Colonic mucosa (tissue), 4 donors: ENCODE measurements around the gene CAMSAP1. TPM values are rescaled to one million over a fixed set of nuclear protein-coding genes. Genes with fewer than 3 reads are reported as not detected.
"Not testable (repeated sequence)": the region's sequence is repeated elsewhere in the genome, so short reads cannot be mapped to it uniquely, and the experiment has no call there.

Experiments
- DNase-seq: peaks from one replicate; pipeline ENCODE4 v3.0.0-alpha.2; 2020
- H3K27ac ChIP-seq: fragments of 200-600 bp; one replicate; pipeline ENCODE4 v1.8.0; 2021
- H3K27me3 ChIP-seq: fragments of 200-600 bp; one replicate; pipeline ENCODE4 v1.8.0; 2021
- H3K36me3 ChIP-seq: fragments of 200-600 bp; one replicate; pipeline ENCODE4 v1.8.0; 2021
- H3K4me1 ChIP-seq: fragments of 200-600 bp; one replicate; pipeline ENCODE4 v1.8.0; 2021; ENCODE audit warnings: mild to moderate bottlenecking
- H3K4me3 ChIP-seq: fragments of 200-600 bp; one replicate; pipeline ENCODE4 v1.8.0; 2021
- H3K9ac ChIP-seq, 2 donors: one replicate each; pipeline ENCODE4 v1.7.0; 2013; ENCODE audit warnings: control low read depth in 2 of 2, low read depth in 2 of 2, low read length in 2 of 2
- H3K9me3 ChIP-seq: fragments of 200-600 bp; one replicate; pipeline ENCODE4 v1.8.0; 2021
- CTCF ChIP-seq: fragments of 200-600 bp; IDR thresholded peaks from one replicate; pipeline ENCODE4 v1.8.0; 2022; ENCODE audit warnings: antibody characterized with exemption, mild to moderate bottlenecking
- intact Hi-C: fragments of 100-400 bp; cut with DNase I; formaldehyde crosslinking; loops from one replicate; pipeline ENCODE4 v1.14.1; 2022
- total RNA-seq, 2 donors: library from RNA; stranded (reverse); fragmentation: NEBNext Ultra II Directional in 1 of 2; extraction: Animal tissue kit (Norgen Biotek cat#: 25700) in 1 of 2; gene quantifications; one replicate each; pipeline ENCODE4 v1.2.1, GENCODE V29; 2021
- donor health status: healthy.
- donor health status: DM: no; HTN: no; CAD: no.
- donor health status: DM: no; HTN: no; CAD: no.

Gene CAMSAP1
- 10 to 100 TPM; 14.0 to 14.4 TPM for total RNA-seq

GRCh38 chr9:135907431-135908092, at the start of gene CAMSAP1:
TSS of gene CAMSAP1 (minus strand) at chr9:135907546. CDS start at chr9:135907159, 387 bp downstream.
- peaks cover 11% of the 10 kb centered on the region for H3K4me1 ChIP-seq
- H3K36me3 ChIP-seq: no peaks in the 10 kb centered on the region
- H3K9me3 ChIP-seq: no peaks in the 10 kb centered on the region
- peak; percentile 91 for DNase-seq
- peak within 1 kb of the TSS; percentile 76 for H3K27ac ChIP-seq
- peak within 1 kb of the TSS; percentile 85 for H3K4me3 ChIP-seq
- no peaks in the 10 kb centered on the region for H3K27me3 ChIP-seq
- intact Hi-C loops: no loop called here
- H3K9ac ChIP-seq: peak within 1 kb of the TSS; percentile 66
- no peak for TF ChIP-seq CTCF

GRCh38 chr9:135956802-135957174, 49.4 kb upstream of the CAMSAP1 start:
- Histone ChIP-seq H3K9me3 (no peaks in the 10 kb centered on the region), H3K4me1 (peaks cover 9% of the 10 kb centered on the region), H3K36me3 (peaks cover 20% of the 10 kb centered on the region), H3K9ac (no peak overlapping the region), H3K27me3 (no peaks in the 10 kb centered on the region), H3K4me3 (no peak overlapping the region), H3K27ac (no peak overlapping the region)
- TF ChIP-seq CTCF: no peak
- no peak for DNase-seq
- intact Hi-C loops: loop anchor here (10.0 kb wide), 1 partner anchor 92 kb away; no protein-coding TSS in a partner anchor

- intact Hi-C loops: loop anchor here (10.0 kb wide), 1 partner anchor 91 kb away; no protein-coding TSS in a partner anchor
- Histone ChIP-seq H3K9me3 (no peaks in the 10 kb centered on the region), H3K4me1 (peaks cover 9% of the 10 kb centered on the region), H3K36me3 (peaks cover 21% of the 10 kb centered on the region), H3K4me3 (no peak overlapping the region), H3K9ac (no peak overlapping the region), H3K27ac (no peak overlapping the region), H3K27me3 (no peaks in the 10 kb centered on the region)
- no peak for TF ChIP-seq CTCF
- no peak for DNase-seq
These were observed 48.8 kb upstream of the CAMSAP1 start for GRCh38 chr9:135955934-135956801.

GRCh38 chr9:135952664-135953206, 45.4 kb upstream of the CAMSAP1 start:
- no peaks in the 10 kb centered on the region for H3K27me3 ChIP-seq
- no peak overlapping the region for H3K27ac ChIP-seq
- no peaks in the 10 kb centered on the region for H3K9me3 ChIP-seq
- TF ChIP-seq CTCF: no peak
- H3K9ac ChIP-seq: no peak overlapping the region
- intact Hi-C loops: loop anchor here (10.0 kb wide), 1 partner anchor 88 kb away; no protein-coding TSS in a partner anchor
- no peak for DNase-seq
- H3K36me3 ChIP-seq: peaks cover 21% of the 10 kb centered on the region
- H3K4me3 ChIP-seq: no peak overlapping the region
- H3K4me1 ChIP-seq: no peaks in the 10 kb centered on the region

GRCh38 chr9:135951889-135952663, 44.7 kb upstream of the CAMSAP1 start:
- H3K4me1 ChIP-seq: no peaks in the 10 kb centered on the region
- peaks cover 21% of the 10 kb centered on the region for H3K36me3 ChIP-seq
- no peak overlapping the region for H3K4me3 ChIP-seq
- TF ChIP-seq CTCF: no peak
- intact Hi-C loops: loop anchor here (10.0 kb wide), 1 partner anchor 87 kb away; no protein-coding TSS in a partner anchor
- H3K9me3 ChIP-seq: no peaks in the 10 kb centered on the region
- H3K27ac ChIP-seq: no peak overlapping the region
- no peak overlapping the region for H3K9ac ChIP-seq
- no peak for DNase-seq
- H3K27me3 ChIP-seq: no peaks in the 10 kb centered on the region

- H3K9me3 ChIP-seq, H3K27me3 ChIP-seq, H3K4me3 ChIP-seq, H3K27ac ChIP-seq, DNase-seq, H3K4me1 ChIP-seq, H3K9ac ChIP-seq: not testable (repeated sequence)
- intact Hi-C loops: loop anchor here (10.0 kb wide), 1 partner anchor 87 kb away; no protein-coding TSS in a partner anchor
- H3K36me3 ChIP-seq: peaks cover 21% of the 10 kb centered on the region
These were observed 44.0 kb upstream of the CAMSAP1 start for GRCh38 chr9:135951310-135951709.

GRCh38 chr9:135950841-135951240, 43.5 kb upstream of the CAMSAP1 start:
- not testable (repeated sequence) for H3K9me3 ChIP-seq, DNase-seq, H3K27ac ChIP-seq, H3K27me3 ChIP-seq, H3K4me1 ChIP-seq, H3K9ac ChIP-seq, H3K4me3 ChIP-seq
- H3K36me3 ChIP-seq: peaks cover 21% of the 10 kb centered on the region
- intact Hi-C loops: loop anchor here (10.0 kb wide), 1 partner anchor 86 kb away; no protein-coding TSS in a partner anchor
